ENCODE measurements around the gene DGKE. TPM values are rescaled to one million over a fixed set of nuclear protein-coding genes. Genes with fewer than 3 reads are reported as not detected.

The DGKE gene
- total RNA-seq, 1 donor from 2014 or later: 3.6 TPM

DNA sequence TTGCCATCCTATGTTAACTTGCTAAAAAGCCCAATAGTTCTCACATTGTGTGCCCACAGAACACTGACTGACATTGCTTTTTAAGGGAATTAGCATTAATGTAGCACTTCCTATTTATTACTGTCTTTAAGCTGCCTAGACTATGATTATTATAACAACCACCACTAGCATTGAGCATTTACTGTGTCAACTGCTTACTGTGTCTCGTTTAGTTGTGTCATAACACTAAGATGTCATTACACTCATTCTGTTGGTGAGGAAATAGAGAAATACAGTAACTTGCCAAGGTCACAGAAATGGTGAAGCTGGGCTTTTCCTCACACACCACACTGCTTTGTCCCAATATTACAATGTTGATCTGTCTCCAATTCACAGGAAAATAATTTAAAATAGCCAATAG is 49.7 kb downstream of the DGKE start:
- intact Hi-C loops (cut with micrococcal nuclease): no loop called here
- no peak for DNase-seq
- no peak for ATAC-seq

DNA sequence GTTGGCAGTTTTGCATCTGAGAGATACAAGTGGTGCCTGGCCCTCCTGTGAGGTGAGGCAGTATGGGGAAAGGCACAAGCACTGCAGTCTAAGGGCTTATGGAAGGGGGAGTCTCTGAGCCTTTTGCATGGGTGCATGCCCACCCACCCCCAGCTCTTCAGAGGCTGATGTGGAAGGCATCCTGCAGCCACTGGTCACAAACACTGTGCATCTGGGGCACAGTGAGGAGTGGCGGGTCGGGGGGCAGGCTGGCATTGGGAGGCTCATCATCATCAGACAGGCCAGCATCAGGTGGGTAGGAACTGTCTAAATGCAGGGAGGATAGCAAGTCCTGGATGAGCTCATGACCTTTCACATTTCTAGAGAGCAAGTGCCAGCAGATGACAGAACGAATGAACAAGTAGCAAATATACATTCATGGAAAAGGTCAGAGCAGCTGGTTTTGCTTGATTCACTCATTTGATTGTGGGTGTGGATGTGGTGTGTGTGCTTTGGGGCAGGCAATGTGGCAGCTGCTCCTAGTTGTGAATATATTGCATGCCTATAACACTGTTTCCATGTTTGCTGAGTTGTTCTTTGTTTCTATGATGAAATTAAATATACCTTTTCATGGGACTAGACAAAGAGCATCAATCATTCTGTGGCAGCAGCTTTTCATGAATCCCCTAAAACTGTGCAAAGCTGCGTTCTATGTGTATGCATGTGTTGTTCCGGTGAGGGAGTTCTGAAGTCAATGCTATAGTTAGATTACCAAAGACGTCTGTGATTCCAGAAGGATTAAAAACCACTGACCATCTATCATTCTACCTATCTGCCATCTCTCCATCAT is 50.7 kb downstream of the DGKE start:
- intact Hi-C loops (cut with micrococcal nuclease): no loop called here
- no peak for ATAC-seq

GRCh38 chr17:56885312-56885657 is 51.3 kb downstream of the DGKE start:
- ATAC-seq (no peak), DNase-seq (no peak)
- intact Hi-C loops (cut with micrococcal nuclease): no loop called here

More for the DNA sequence above, 50.7 kb downstream of the DGKE start:
- DNase-seq: no peak

- intact Hi-C loops (cut with micrococcal nuclease): no loop called here
- ATAC-seq (no peak), DNase-seq (no peak)
Measured at GRCh38 chr17:56886288-56886731, 52.4 kb downstream of the DGKE start.

GRCh38 chr17:56887105-56887504 is 53.2 kb downstream of the DGKE start:
- ATAC-seq (no peak), DNase-seq (no peak)
- intact Hi-C loops (cut with micrococcal nuclease): no loop called here

DNA sequence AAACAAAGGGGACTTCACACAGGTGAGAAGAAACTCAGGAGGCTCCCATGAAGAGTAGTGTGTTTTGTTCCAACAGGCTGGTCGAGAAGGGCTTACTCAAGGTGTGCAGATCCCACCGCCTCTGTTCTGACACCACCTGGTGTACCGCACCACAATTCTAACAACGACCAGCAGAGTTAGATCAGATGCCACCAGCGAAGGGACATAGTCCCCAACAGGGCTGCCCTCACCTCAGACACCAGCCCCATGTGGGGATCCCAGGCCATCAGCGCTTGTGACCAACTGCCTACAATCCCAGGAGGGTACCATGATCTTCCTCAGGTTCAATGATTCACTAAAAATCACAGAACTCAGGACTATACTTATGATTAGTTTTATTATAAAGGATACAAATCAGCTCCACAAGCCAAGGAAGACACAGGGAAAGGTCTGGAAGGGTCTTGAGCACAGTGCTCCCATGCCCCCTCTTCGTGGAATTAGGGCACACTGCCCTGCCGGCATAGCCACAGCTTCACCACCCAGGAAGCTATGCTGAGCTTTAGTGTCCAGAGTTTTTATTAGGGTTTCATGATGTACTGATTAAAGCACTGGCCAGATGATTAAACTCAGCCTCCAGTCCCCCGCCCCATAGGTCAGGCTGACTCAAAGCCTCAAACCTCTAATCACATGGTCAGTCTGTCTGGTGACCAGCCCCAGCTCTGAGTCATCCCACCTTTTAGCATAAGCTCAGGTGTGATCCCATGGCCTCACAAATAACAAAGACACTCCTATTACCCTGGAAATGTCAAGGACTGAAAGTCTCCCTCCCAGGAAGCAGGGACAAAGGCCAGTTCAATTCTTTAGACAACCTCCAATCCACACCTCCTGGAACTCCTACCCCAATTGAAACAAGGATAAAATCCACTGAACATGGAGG is 53.9 kb downstream of the DGKE start:
- intact Hi-C loops (cut with micrococcal nuclease): no loop called here
- DNase-seq (no peak), ATAC-seq (no peak)

- ATAC-seq (no peak), DNase-seq (no peak)
- intact Hi-C loops (cut with micrococcal nuclease): no loop called here
Measured at GRCh38 chr17:56890390-56890789, 56.4 kb downstream of the DGKE start.

DNA sequence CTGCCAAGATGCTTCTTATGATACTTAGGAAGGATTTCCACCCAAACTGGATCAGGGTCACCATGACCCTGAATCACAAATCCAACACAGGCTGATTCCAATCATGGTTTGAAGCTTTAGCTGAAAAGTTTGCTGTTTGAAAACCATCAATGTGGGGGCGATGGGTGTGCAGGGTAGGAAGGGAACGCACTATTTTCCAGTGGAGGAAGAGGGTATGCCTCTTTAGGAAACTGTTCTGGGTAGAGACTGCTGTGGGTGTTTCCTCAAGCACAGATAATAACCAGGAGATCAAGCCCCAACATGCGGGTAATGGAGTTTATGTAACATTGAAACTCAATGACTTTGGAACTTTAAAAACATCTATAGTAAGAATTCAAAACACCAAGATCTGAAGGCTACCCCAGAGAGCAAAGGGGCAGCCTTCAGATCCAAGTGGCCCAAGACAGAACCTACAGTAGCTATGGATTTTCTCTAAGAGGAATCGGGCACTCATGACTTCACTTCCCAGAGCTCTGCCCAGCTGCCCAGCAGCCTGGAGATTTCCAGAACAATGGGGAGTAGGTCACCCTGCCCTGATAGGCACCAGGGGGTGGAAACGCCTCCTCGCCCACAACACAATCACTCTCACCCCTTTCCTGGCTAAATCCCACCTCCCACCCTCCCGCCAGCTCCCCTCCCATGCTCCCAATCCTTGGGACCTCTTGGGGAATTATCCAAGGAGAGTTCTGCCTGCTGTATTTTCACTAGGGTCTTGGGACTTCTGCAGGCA is 57.1 kb downstream of the DGKE start:
- intact Hi-C loops (cut with micrococcal nuclease): no loop called here
- DNase-seq: no peak
- ATAC-seq: no peak

GRCh38 chr17:56891751-56892150 is 57.8 kb downstream of the DGKE start:
- intact Hi-C loops (cut with micrococcal nuclease): no loop called here
- ATAC-seq: peak; percentile 15
- DNase-seq: peak; percentile 63

DNA sequence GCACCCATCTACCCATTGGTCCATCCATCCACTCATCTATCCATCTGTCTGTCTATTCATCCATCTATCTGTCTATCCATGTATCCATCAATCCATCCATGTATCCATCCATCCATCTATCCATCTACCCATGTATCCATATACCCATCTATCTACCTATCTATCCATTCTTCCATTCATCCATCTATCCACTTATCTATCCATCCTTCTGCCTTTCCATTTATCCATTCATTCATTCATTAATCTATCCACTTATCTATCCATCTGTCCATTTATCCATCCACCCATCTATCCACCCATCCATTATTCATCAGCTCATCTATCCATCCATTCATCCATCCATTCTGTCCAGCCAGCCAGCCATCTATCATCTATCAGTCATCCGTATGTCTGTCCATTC is 58.4 kb downstream of the DGKE start:
- intact Hi-C loops (cut with micrococcal nuclease): no loop called here
- ATAC-seq (no peak), DNase-seq (no peak)

DNA sequence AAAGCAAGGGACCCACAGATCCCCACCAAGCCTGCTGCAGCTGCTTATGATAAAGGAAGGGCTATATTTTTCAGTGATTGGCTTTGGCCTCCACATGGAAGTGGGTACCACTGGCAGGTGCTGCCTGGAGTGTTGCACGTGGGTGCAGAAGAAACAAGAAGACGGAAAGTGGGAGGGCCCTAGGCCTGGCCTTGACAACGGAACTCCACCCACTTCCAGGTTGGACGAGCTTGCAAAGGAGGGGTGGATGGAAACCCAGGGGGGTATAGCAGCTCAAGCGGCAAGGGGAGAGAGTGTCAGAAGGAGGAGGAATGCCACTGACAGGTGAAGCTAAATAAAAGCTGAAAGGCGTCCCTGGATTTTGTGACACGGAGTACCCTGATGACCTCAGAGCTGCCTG is 59.6 kb downstream of the DGKE start:
- no peak for ATAC-seq
- DNase-seq: no peak
- intact Hi-C loops (cut with micrococcal nuclease): no loop called here

GRCh38 chr17:56894859-56895455 is 61.0 kb downstream of the DGKE start:
- DNase-seq (no peak), ATAC-seq (no peak)
- intact Hi-C loops (cut with micrococcal nuclease): no loop called here

- intact Hi-C loops (cut with micrococcal nuclease): no loop called here
- DNase-seq (no peak), ATAC-seq (no peak)
Measured at GRCh38 chr17:56896217-56896967, 62.4 kb downstream of the DGKE start.

DNA sequence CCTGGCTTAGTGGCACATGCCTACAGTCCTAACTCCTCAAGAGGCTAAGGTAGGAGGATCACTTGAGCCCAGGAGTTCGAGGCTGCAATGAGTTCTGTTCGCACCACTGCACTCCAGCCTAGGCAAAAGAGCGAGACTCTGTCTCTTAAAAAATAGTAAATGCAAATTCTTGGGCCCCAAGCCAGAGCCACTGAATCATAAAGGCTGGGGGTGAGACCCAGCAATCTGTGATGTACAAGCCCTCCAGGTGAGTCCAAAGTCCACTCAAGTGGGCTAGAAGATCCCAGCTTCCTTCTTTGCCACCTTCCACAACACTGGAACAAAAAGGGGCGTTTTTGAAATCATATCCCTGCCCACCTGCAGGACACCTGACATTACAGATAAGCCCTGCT is 63.0 kb downstream of the DGKE start:
- DNase-seq (no peak), ATAC-seq (no peak)
- intact Hi-C loops (cut with micrococcal nuclease): no loop called here

GRCh38 chr17:56897646-56898424 is 63.9 kb downstream of the DGKE start:
- DNase-seq: no peak
- ATAC-seq: no peak
- intact Hi-C loops (cut with micrococcal nuclease): no loop called here

- no peak for ATAC-seq
- intact Hi-C loops (cut with micrococcal nuclease): no loop called here
- no peak for DNase-seq
Measured at GRCh38 chr17:56898874-56899273, 64.9 kb downstream of the DGKE start.

DNA sequence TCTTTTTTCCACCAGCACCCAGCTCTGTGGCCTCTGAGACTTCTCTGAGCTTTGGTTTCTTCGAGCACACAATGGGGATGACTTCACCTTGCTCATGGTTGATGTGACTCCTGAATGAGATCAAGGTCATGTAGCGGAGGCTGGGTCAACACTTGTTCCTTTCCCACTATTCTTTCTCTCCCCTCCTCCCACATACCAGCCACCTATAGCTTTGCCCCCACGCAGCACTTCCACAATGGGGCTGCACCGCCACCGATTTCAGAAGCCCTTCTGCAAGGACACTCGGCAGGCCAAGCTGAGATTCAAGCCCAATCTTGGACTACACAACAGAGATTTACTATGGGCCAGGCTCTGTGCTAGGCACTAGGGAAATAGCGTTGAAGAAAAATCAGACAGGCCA is 65.5 kb downstream of the DGKE start:
- ATAC-seq (no peak), DNase-seq (no peak)
- intact Hi-C loops (cut with micrococcal nuclease): no loop called here

DNA sequence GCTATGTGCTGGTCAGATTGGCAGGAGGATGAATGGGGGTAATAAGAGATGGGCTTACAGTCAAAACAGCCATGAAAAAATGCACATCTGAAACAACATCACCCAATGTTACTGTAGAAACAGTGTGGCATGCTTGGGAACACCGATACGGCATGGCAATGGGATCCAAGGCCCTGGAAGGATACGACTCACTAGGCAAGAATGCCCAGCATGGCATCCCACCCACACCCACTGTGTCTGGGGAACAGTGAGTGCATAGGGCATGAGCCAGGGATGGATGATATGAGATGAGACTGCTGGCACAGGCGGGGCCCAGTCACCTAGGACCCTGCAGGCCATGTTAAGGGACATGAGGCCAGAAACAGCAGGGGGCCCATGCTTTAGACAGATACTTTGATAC is 68.4 kb downstream of the DGKE start:
- no peak for ATAC-seq
- intact Hi-C loops (cut with micrococcal nuclease): no loop called here
- DNase-seq: no peak

Measured in left ventricle myocardium superior (tissue), 1 donor.